GM19238 (cell line): ENCODE results near the gene PICK1.

Experiments
- DNase-seq: peaks from one replicate; pipeline ENCODE4 v3.0.0; 2011; ENCODE audit warnings: low spot score; ENCODE audit not compliant: insufficient read length

Gene PICK1

GRCh38 chr22:38056969-38057891 lies at the start of gene PICK1:
Gene PICK1, plus strand, starts transcription at chr22:38057404. Its CDS starts 406 bp downstream, at chr22:38057810.
- peak; percentile 87 for DNase-seq

DNA sequence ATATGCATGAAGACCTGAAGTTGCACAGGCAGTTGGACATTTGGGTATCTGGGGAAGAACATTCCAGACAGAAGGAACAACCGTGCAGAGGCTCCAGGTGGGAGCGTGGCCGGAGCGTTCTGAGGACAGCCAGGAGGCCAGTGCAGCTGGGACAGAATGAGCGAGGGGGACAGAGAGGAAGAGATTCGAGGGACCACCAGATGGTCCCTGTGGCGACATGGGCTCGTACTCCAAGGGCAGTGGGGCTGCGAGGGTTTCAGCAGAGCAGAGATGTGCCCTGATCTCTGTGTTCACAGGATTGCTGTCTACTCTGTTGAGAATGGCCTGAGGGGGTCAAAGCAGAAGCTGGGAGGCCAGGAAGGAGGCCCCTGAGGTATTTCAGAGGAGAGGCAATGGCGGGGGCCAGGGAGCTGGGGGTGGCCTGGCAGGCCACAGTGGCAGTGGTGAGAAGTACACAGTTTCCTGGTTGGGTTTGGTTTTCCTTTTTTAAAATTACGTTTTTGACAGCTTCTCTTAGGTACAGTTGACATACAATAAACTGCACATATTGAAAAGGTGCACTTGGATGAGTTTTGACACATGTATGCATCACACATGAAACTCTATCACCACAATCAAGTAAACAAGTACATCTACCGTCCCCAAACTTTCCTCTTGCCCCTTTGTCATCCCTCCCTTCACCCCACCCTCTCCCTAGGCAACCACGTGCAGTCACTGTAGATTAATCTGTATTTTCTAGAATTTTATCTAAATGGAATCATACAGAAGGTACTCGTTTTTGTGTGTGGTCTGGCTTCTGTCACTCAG lies 48.0 kb upstream of the PICK1 start:
- no peak for DNase-seq

DNA sequence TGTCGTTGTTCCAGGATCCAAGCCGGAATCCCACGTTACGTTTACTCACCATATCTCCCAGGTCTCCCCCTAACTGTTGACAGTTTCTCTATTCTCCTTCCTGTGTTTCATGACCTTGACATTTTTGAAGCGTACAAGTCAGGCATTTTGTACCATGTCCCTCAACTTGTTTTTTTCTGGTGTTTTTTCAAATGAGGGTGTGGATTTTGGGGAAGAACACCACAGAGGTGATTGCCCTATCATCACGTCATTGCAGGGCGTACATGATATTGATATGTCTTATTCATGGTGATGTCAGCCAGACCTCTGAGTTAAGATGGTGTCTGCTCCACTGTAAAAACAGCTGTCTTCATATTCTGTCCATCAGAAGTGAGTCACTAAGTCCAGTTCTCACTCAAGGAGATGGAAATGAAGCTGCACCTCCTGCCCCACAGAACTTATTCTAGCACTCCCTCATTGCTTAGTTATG lies 44.6 kb upstream of the PICK1 start:
- DNase-seq: no peak

DNA sequence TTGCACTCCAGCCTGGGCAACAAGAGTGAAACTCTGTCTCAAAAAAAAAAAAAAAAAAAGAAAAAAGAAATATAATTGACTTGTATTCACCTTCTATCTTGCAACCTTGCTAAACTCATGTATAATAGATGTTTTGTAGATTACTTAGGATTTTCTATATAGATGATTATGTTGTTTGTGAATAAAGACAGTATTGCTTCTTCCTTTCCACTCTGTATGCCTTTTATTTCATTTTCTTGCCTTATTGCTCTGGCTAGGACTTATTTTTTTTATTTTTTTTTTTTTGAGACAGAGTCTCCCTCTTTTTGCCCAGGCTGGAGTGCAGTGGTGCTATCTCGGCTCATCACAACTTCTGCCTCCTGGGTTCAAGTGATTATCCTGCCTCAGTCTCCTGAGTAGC lies 43.1 kb upstream of the PICK1 start:
- no peak for DNase-seq

DNA sequence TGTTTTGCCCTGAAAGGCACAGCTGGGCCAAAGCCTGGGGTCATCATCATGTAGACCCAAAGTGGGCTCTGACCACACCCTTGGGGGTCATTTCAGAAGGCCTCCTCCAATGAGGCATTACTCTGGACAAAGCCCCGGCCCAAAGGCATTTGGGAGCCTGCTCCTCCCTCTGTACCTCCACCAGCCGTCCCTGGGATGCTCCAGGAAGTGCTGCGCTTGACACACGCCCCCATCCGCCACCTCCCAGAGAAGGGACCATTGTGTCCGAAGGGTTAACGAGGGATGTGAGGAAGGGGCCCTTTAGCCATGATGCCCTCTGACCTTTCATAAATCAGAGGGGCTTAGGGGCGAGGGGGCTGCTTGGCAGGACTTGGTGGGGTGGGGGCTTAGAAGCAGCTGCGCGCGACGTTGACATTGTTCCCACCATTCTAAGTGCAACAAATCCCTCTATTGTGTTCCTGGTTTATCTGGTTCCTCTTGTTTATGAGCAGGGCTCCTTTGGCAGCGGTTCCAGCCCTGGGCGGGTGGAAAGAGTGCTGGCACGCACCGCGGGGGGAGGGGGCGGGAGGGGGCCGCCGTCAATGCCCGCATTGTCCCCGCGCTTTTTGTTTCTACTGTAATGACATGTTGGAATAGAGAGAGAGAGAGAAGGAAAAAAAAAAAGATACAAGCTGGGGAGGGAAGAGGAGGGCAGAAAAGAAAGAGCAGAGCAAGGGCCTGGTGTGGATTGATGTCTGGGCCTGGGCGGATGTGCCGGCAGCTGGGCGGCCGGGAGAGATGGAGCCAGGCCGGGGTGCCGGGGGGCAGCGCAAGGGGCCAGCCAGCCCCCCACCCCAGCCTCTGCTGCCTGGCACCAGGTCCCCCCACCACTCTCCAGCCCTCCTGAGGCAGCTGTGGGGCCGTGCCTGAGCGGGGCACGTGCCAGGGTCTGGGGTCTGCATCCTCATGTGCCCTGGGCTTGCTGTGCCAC lies 40.7 kb upstream of the PICK1 start:
- no peak for DNase-seq

- DNase-seq: no peak
These were observed 39.8 kb upstream of the PICK1 start for GRCh38 chr22:38017272-38017920.

- no peak for DNase-seq
These were observed 39.0 kb upstream of the PICK1 start for GRCh38 chr22:38017939-38018885.

- DNase-seq: no peak
These were observed 38.0 kb upstream of the PICK1 start for GRCh38 chr22:38018938-38019827.

DNA sequence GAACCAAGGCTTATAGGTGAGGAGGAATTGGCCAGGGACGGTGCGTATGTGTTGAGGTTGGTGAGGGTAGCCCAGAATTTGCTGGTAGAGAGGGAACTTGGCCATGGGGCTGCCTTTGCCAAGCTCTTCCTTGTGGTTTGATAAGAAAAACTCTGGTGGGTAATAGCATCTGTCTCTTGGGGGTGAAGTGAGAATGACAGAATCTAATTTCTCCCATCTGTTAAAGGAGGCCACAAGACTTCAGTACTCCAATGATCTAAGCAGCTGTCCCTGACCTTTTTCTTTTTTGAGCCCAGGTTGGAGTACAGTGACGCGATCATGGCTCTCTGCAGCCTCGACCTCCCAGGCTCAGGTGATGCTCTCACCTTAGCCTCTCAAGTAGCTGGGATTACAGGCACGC lies 36.0 kb upstream of the PICK1 start:
- DNase-seq: no peak

GRCh38 chr22:38023045-38023444 lies 34.2 kb upstream of the PICK1 start:
- no peak for DNase-seq

DNA sequence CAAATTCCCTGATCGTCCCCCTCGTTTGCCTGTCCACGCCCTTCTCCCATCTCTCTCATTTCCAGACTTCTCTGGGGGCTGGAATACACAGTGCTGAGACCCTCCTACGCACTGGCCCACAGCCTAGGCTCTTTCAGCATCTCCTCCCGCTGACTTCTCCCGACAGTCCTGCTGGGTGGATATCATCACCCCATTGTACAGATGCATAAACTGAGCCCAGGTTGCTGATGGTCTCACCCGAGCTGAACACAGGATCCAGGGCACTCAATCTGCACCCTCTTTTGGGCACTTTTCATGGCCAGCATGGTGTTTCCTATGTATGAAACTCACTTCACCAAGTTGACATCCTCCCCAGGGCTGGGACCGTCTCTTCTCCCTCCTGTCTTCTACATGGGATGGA lies 31.7 kb upstream of the PICK1 start:
- no peak for DNase-seq

GRCh38 chr22:38026130-38027111 lies 30.8 kb upstream of the PICK1 start:
- DNase-seq: no peak

GRCh38 chr22:38027487-38027886 lies 29.7 kb upstream of the PICK1 start:
- no peak for DNase-seq

DNA sequence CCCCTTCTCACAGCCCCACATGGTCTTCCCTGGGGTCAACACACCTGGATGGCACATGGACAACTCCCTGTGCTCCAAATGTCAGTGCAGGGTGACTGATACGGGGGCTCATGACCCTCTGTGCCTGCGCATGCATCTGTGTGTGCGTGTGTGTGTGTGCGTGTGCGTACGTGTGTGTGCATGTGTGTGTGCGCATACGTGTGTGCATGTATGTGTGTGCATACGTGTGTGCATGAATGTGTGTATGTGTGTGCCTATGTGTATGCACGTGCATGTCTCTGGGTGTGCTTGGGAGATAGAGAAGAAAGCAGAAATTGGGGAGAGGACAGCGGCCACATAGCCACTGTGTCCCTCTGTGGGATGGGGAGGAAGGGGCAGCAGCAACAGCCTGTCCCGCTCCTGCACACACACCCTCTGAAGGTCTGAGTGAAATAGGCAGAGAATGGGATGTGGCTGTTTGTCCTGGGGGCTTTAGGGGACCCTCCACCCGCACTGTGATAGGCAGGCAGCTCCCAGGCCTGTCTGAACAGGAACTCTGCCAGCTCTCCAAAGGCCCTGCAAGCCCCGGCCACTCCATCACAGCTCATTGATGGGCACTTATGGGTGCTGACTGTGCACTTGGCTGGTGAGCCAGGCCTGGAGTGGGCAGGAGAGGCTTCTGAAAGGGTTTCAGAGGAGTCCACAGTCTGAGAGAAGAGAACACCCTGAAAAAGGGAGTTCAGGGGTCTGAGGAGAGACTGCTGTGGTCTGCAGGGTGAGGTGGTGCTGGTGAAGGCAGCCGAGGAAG lies 28.7 kb upstream of the PICK1 start:
- no peak for DNase-seq

GRCh38 chr22:38029370-38029769 lies 27.8 kb upstream of the PICK1 start:
- no peak for DNase-seq

GRCh38 chr22:38029901-38030300 lies 27.3 kb upstream of the PICK1 start:
- DNase-seq: no peak
